K562 (cell line): Measurements from ENCODE around the gene MAS1L. TPM values are rescaled to one million over a fixed set of nuclear protein-coding genes. Genes with fewer than 3 reads are reported as not detected.

Source experiments
- ATAC-seq: fragments of 200-7000 bp; cut with Tn5 transposase; 3 replicates; pipeline ENCODE4 v1.9.1; 2020; ENCODE audit warnings: moderate library complexity
- BruUV-seq: library from RNA; stranded (reverse); fragments of 400-500 nt; replicated peaks from 2 replicates; lab custom pipeline; 2021; lab: Mats Ljungman, UMichigan
- CTCF ChIA-PET: fragments of 300-600 bp; formaldehyde crosslinking; extraction: SDS; loops from one replicate; lab custom pipeline; 2021; ENCODE audit warnings: low intra/inter-chr PET ratio; lab: Yijun Ruan, JAX
- POLR2A ChIA-PET: fragments of 300-600, 350-650 bp; sonication (Branson Sonifier 250); formaldehyde crosslinking; extraction: SDS; loops from one replicate; lab custom pipeline; 2021; ENCODE audit warnings: antibody characterized with exemption, inconsistent platforms; lab: Yijun Ruan, JAX
- DNase-seq, 4 experiments: peaks; one replicate each; pipeline versions ENCODE4 v3.0.0 to v3.0.0-alpha.2; 2011 to 2018; ENCODE audit warnings: low spot score in 3 of 4, mixed read lengths in 3 of 4; ENCODE audit errors: extremely low read depth in 1 of 4
- FAIRE-seq: peaks from 2 replicates; lab custom pipeline; 2011; peaks lifted over from hg19 to GRCh38; lab: Jason Lieb, UNC
- H2AFZ ChIP-seq: 2 replicates; pipeline ENCODE4 v1.6.0; 2011; ENCODE audit warnings: low read depth, low read length, control low read depth, inconsistent platforms
- H3K27ac ChIP-seq: fragments of 200-600 bp; 3 replicates; pipeline ENCODE4 v1.8.0; 2011; ENCODE audit warnings: low read depth, mild to moderate bottlenecking, control low read depth, inconsistent platforms, low read length, moderate library complexity, mixed read lengths; ENCODE audit errors: extremely low read depth
- H3K27me3 ChIP-seq, 2 experiments: fragments of 300-600 bp in 1 of 2; 2 replicates in 1 of 2; 3 replicates in 1 of 2; pipeline versions ENCODE4 v1.6.0 to v1.8.0; 2011; ENCODE audit warnings: inconsistent platforms in 2 of 2, low read length in 2 of 2, mild to moderate bottlenecking in 1 of 2, mixed read lengths in 1 of 2, moderate library complexity in 1 of 2; ENCODE audit not compliant: control insufficient read depth in 2 of 2, insufficient read depth in 2 of 2
- H3K36me3 ChIP-seq: fragments of 300-600 bp; 3 replicates; pipeline ENCODE4 v1.8.0; 2011; ENCODE audit warnings: mild to moderate bottlenecking, low read length, inconsistent platforms; ENCODE audit not compliant: control insufficient read depth, insufficient read depth
- H3K4me1 ChIP-seq, 2 experiments: fragments of 200-600 bp in 1 of 2; replicated peaks in 1 of 2; 2 replicates in 1 of 2; 3 replicates in 1 of 2; pipeline versions ENCODE4 v1.5.1 to v1.8.0; 2011; ENCODE audit warnings: inconsistent platforms in 2 of 2, low read length in 2 of 2, mild to moderate bottlenecking in 1 of 2, mixed read lengths in 1 of 2, moderate library complexity in 1 of 2; ENCODE audit not compliant: control insufficient read depth in 2 of 2, insufficient read depth in 2 of 2
- H3K4me2 ChIP-seq: 2 replicates; pipeline ENCODE4 v1.6.1; 2011; ENCODE audit warnings: low read length, control low read depth, inconsistent platforms, mixed read lengths; ENCODE audit not compliant: insufficient read depth
- H3K4me3 ChIP-seq: fragments of 200-600 bp; sonication (generic), shearing (Covaris generic); 2 replicates; pipeline ENCODE4 v1.5.1; 2016; ENCODE audit warnings: control low read depth, inconsistent platforms
- H3K79me2 ChIP-seq: fragments of 200-600 bp; 3 replicates; pipeline ENCODE4 v1.8.0; 2011; ENCODE audit warnings: low read length, inconsistent platforms; ENCODE audit not compliant: control insufficient read depth, insufficient read depth
- H3K9ac ChIP-seq, 2 experiments: 2 replicates each; pipeline versions ENCODE4 v1.6.0 to v1.6.1; 2011; ENCODE audit warnings: low read depth in 2 of 2, low read length in 2 of 2, control low read depth in 1 of 2, inconsistent platforms in 1 of 2, mild to moderate bottlenecking in 1 of 2, mixed read lengths in 1 of 2; ENCODE audit not compliant: insufficient read depth in 1 of 2
- H3K9me1 ChIP-seq: one replicate; pipeline ENCODE4 v1.6.0; 2011; ENCODE audit warnings: inconsistent platforms, mild to moderate bottlenecking, low read length, moderate library complexity; ENCODE audit not compliant: control insufficient read depth, insufficient read depth
- H3K9me3 ChIP-seq: replicated peaks from 2 replicates; pipeline ENCODE4 v1.5.1; 2011; ENCODE audit warnings: low read depth, low read length, inconsistent platforms; ENCODE audit not compliant: control insufficient read depth, insufficient read depth
- H4K20me1 ChIP-seq: replicated peaks from 2 replicates; pipeline ENCODE4 v1.6.1; 2011; ENCODE audit warnings: low read length, inconsistent platforms, mixed read lengths; ENCODE audit not compliant: control insufficient read depth, insufficient read depth
- BRD4 ChIP-seq: fragments of 200-600 bp; sonication (generic); IDR thresholded peaks from 2 replicates; pipeline ENCODE4 v1.6.1; 2017; ENCODE audit warnings: inconsistent platforms
- CHCHD3 ChIP-seq: fragments of 250-450 bp; sonication (Bioruptor Pico); IDR thresholded peaks from 2 replicates; pipeline ENCODE4 v2.1.2; 2022; ENCODE audit warnings: mild to moderate bottlenecking
- CUX1 ChIP-seq: fragments of 200-800 bp; sonication (Bioruptor generic); IDR thresholded peaks from 2 replicates; pipeline ENCODE4 v1.6.1; 2016; ENCODE audit warnings: missing genetic modification characterization, missing compliant biosample characterization
- MBD2 ChIP-seq: sonication (generic); IDR thresholded peaks from 2 replicates; pipeline ENCODE4 v1.6.1; 2016; ENCODE audit warnings: low read depth, borderline replicate concordance
- RBM25 ChIP-seq: fragments of 200-400 bp; formaldehyde crosslinking; IDR thresholded peaks from 2 replicates; pipeline ENCODE4 v1.6.1; 2018; ENCODE audit warnings: low read length, low read depth, moderate library complexity; ENCODE audit not compliant: severe bottlenecking
- STAT5A ChIP-seq: IDR thresholded peaks from 2 replicates; pipeline ENCODE4 v1.6.1; 2012; ENCODE audit warnings: low read length, inconsistent platforms, borderline replicate concordance
- TSC22D4 ChIP-seq: fragments of 450-650 bp; IDR thresholded peaks from 2 replicates; pipeline ENCODE4 v1.6.1; 2016; ENCODE audit warnings: missing genetic modification characterization, missing biosample characterization, control low read depth
- ZNF707 ChIP-seq: fragments of 250-450 bp; sonication (Bioruptor Pico); conservative IDR thresholded peaks from 2 replicates; pipeline ENCODE4 v1.8.0; 2022; ENCODE audit warnings: inconsistent platforms, mild to moderate bottlenecking, moderate library complexity
- WGBS: fragments of 100-300 bp; shearing (Covaris generic); methylation state at CpG from one replicate; pipeline ENCODE4 v1.1.6; 2016; ENCODE audit warnings: low coverage, mixed read lengths; ENCODE audit not compliant: insufficient coverage; ENCODE audit errors: missing lambda C conversion rate; 5-methylcytosine and 5-hydroxymethylcytosine counted together
- in situ Hi-C: fragments of 300-500 bp; cut with MboI; formaldehyde crosslinking; loops from 4 replicates; pipeline ENCODE4 v1.15.0; 2018; ENCODE audit warnings: inconsistent platforms, mixed read lengths
- intact Hi-C: fragments of 100-400 bp; cut with micrococcal nuclease; formaldehyde crosslinking; loops from 2 replicates; pipeline ENCODE4 v1.14.2; 2022
- polyA plus RNA-seq, 8 experiments: library from polyadenylated mRNA; depleted of rRNA in 4 of 8; stranded (reverse) in 5 of 8; unstranded in 3 of 8; fragments of >200 nt; fragmentation: Nextera tagmentation in 2 of 8; fragmentation: Illumina TruSeq in 1 of 8; extraction: Ambion mirVana in 2 of 8; extraction: Trizol in 1 of 8; gene quantifications; 2 replicates each; pipeline versions ENCODE4 v1.2.1 to v1.2.3, GENCODE V29; 2011 to 2014; ENCODE audit warnings: inconsistent platforms in 1 of 8, missing spikeins in 1 of 8
- total RNA-seq, 7 experiments: library from RNA; depleted of rRNA in 6 of 7; stranded (reverse); fragments of >200 nt in 6 of 7; fragmentation: Illumina TruSeq in 2 of 7; extraction: Trizol in 2 of 7; gene quantifications; 2 replicates each; pipeline versions ENCODE4 v1.2.1 to v1.2.3, GENCODE V29; 2011 to 2021; ENCODE audit warnings: low replicate concordance in 1 of 7
- TF ChIP-seq, protein P1 (sequence below): sonication (generic); formaldehyde crosslinking; IDR thresholded peaks from 2 replicates; pipeline ENCODE4 v1.8.0; 2022; ENCODE audit warnings: mild to moderate bottlenecking, missing genetic modification reagents
- TF ChIP-seq, protein P2 (sequence below), 2 experiments: fragments of 450-650 bp in 1 of 2; sonication (generic) in 1 of 2; formaldehyde crosslinking; conservative IDR thresholded peaks; 2 replicates each; pipeline versions ENCODE4 v1.4.0 to v1.8.1; 2020 to 2022; ENCODE audit warnings: mild to moderate bottlenecking in 1 of 2, missing genetic modification reagents in 1 of 2

The MAS1L gene
- total and polyA plus RNA-seq, 9 of the 15 experiments (the other 6 are each of a cell fraction or from before 2014, with no cell fraction given), result not detected

GRCh38 chr6:29528300-29528931 lies 40.7 kb upstream of the MAS1L start:
- H3K27me3 ChIP-seq, result peaks cover 4 to 7% of the 10 kb centered on the region in 2 experiments
- H3K9me3 ChIP-seq, result no peaks in the 10 kb centered on the region
- peaks cover 9% of the 10 kb centered on the region; the same call in 1 of the 2 replicates for H4K20me1 ChIP-seq
- no peak overlapping the region for H3K9ac ChIP-seq
- no peak for FAIRE-seq
- H3K79me2 ChIP-seq, result no peaks in the 10 kb centered on the region
- no peak overlapping the region for H3K27ac ChIP-seq
- H3K9me1 ChIP-seq, result no peaks in the 10 kb centered on the region
- BruUV-seq, result no TSS peak
- in situ Hi-C loops (no loop called here), intact Hi-C loops (no loop called here)
- H3K4me2 ChIP-seq, result no peak overlapping the region
- no peaks in the 10 kb centered on the region for H3K36me3 ChIP-seq
- 6% methylated on average over 5 of the region's 5 CpGs for WGBS
- ChIA-PET POLR2A (interaction anchor here (1.1 kb wide), 1 partner anchor 101 kb away, joined by 3 read pairs; no protein-coding TSS in a partner anchor), CTCF (no interaction called here)
- no peak overlapping the region for H2AFZ ChIP-seq
- no peak for TF ChIP-seq ZNF707
- TF ChIP-seq, protein P1, sequence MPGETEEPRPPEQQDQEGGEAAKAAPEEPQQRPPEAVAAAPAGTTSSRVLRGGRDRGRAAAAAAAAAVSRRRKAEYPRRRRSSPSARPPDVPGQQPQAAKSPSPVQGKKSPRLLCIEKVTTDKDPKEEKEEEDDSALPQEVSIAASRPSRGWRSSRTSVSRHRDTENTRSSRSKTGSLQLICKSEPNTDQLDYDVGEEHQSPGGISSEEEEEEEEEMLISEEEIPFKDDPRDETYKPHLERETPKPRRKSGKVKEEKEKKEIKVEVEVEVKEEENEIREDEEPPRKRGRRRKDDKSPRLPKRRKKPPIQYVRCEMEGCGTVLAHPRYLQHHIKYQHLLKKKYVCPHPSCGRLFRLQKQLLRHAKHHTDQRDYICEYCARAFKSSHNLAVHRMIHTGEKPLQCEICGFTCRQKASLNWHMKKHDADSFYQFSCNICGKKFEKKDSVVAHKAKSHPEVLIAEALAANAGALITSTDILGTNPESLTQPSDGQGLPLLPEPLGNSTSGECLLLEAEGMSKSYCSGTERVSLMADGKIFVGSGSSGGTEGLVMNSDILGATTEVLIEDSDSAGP (CRISPR knock-in tag), result no peak
- TF ChIP-seq CHCHD3 (CRISPR knock-in tag), result no peak
- TF ChIP-seq BRD4, result no peak
- TF ChIP-seq, protein P2, sequence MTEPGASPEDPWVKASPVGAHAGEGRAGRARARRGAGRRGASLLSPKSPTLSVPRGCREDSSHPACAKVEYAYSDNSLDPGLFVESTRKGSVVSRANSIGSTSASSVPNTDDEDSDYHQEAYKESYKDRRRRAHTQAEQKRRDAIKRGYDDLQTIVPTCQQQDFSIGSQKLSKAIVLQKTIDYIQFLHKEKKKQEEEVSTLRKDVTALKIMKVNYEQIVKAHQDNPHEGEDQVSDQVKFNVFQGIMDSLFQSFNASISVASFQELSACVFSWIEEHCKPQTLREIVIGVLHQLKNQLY (CRISPR knock-in tag; conservative IDR thresholded peaks at IDR 0.05), result no peak
- TF ChIP-seq CUX1 (CRISPR knock-in tag), result no peak
- no peak for TF ChIP-seq MBD2
- no peak for TF ChIP-seq STAT5A
- no peak for TF ChIP-seq TSC22D4 (tag)
- no peak for TF ChIP-seq RBM25
- no peak for ATAC-seq
- H3K4me3 ChIP-seq, result no peak overlapping the region
- H3K4me1 ChIP-seq, result no peaks in the 10 kb centered on the region; a peak in 1 of 5 replicates
- no peak for DNase-seq
